HCT116 (cell line): ENCODE measurements around the gene SLCO2A1. TPM values are rescaled to one million over a fixed set of nuclear protein-coding genes. Genes with fewer than 3 reads are reported as not detected.

Experiments used
- ATAC-seq: fragments of 200-7000 bp; cut with Tn5 transposase; 2 replicates; pipeline ENCODE4 v1.9.1; 2020; ENCODE audit warnings: mild to moderate bottlenecking, moderate library complexity
- BruUV-seq: library from RNA; stranded (reverse); fragments of 400-500 nt; replicated peaks from 2 replicates; lab custom pipeline; 2021; lab: Mats Ljungman, UMichigan
- CTCF ChIA-PET: fragments of 300-600 bp; sonication (Branson Sonifier 250); formaldehyde crosslinking; loops from one replicate; lab custom pipeline; 2021; ENCODE audit warnings: antibody characterized with exemption; lab: Charles Lee
- POLR2A ChIA-PET: fragments of 300-600, 350-600 bp; sonication (Branson Sonifier 250); formaldehyde crosslinking; loops from one replicate; lab custom pipeline; 2021; ENCODE audit warnings: antibody characterized with exemption; lab: Charles Lee
- RAD21 ChIA-PET, 2 experiments: fragments of 300-600 bp; sonication (Branson Sonifier 250); formaldehyde crosslinking; loops; one replicate each; lab custom pipeline; 2023; ENCODE audit warnings: low total read pairs in 2 of 2; ENCODE audit not compliant: uncharacterized antibody in 2 of 2, unreplicated experiment in 2 of 2, low non-redundant PET in 1 of 2; lab: Charles Lee
- DNase-seq: peaks from one replicate; pipeline ENCODE4 v3.0.0-alpha.2; 2010; ENCODE audit warnings: low read depth, low spot score
- H2AFZ ChIP-seq: fragments of 200-600 bp; shearing (Covaris generic), sonication (generic); 2 replicates; pipeline ENCODE4 v1.6.1; 2017; ENCODE audit warnings: low read depth, mixed run types, mixed read lengths, antibody characterized with exemption, low read length; ENCODE audit not compliant: poor library complexity, severe bottlenecking
- H3K27ac ChIP-seq: 2 replicates; pipeline ENCODE4 v1.5.1; 2012; ENCODE audit warnings: low read depth, low read length
- H3K27me3 ChIP-seq: fragments of 200-600 bp; sonication (generic); 2 replicates; pipeline ENCODE4 v1.6.1; 2016; ENCODE audit warnings: mixed run types, low read length, mixed read lengths; ENCODE audit not compliant: insufficient read depth
- H3K36me3 ChIP-seq, 2 experiments: fragments of 200-500 bp in 1 of 2; fragments of 200-600 bp in 1 of 2; sonication (Bioruptor generic) in 1 of 2; sonication (generic) in 1 of 2; 2 replicates each; pipeline versions ENCODE4 v1.5.1 to v1.6.1; 2014 to 2016; ENCODE audit warnings: low read length in 2 of 2, inconsistent platforms in 1 of 2, mixed read lengths in 1 of 2, mixed run types in 1 of 2; ENCODE audit not compliant: insufficient read depth in 2 of 2, control insufficient read depth in 1 of 2
- H3K4me1 ChIP-seq, 2 experiments: fragments of 200-600 bp in 1 of 2; sonication (generic) in 1 of 2; 2 replicates each; pipeline versions ENCODE4 v1.5.1 to v1.6.1; 2012 to 2017; ENCODE audit warnings: low read length in 2 of 2, inconsistent platforms in 1 of 2, mild to moderate bottlenecking in 1 of 2, mixed read lengths in 1 of 2, mixed run types in 1 of 2, moderate library complexity in 1 of 2; ENCODE audit not compliant: insufficient read depth in 2 of 2, control insufficient read depth in 1 of 2
- H3K4me2 ChIP-seq: fragments of 200-600 bp; sonication (generic); 2 replicates; pipeline ENCODE4 v1.6.1; 2017; ENCODE audit warnings: mixed run types, low read length, mixed read lengths
- H3K4me3 ChIP-seq, 2 experiments: fragments of 200-600 bp in 1 of 2; sonication (generic) in 1 of 2; replicated peaks in 1 of 2; 2 replicates each; pipeline ENCODE4 v1.5.1; 2011 to 2016; ENCODE audit warnings: low read length in 2 of 2, control low read depth in 1 of 2, low read depth in 1 of 2, mild to moderate bottlenecking in 1 of 2, mixed read lengths in 1 of 2, mixed run types in 1 of 2
- H3K79me2 ChIP-seq: fragments of 200-600 bp; sonication (generic); 2 replicates; pipeline ENCODE4 v1.6.1; 2017; ENCODE audit warnings: mild to moderate bottlenecking, mixed run types, low read length, moderate library complexity, mixed read lengths; ENCODE audit not compliant: insufficient read depth
- H3K9ac ChIP-seq: fragments of 200-600 bp; sonication (generic); 2 replicates; pipeline ENCODE4 v1.6.1; 2016; ENCODE audit warnings: low read length, mixed read lengths
- H3K9me2 ChIP-seq: fragments of 200-600 bp; sonication (generic), shearing (Covaris generic); 2 replicates; pipeline ENCODE4 v1.6.1; 2017; ENCODE audit warnings: mixed run types, mild to moderate bottlenecking, moderate library complexity; ENCODE audit not compliant: insufficient read depth
- H3K9me3 ChIP-seq, 2 experiments: fragments of 200-500 bp in 1 of 2; fragments of 200-600 bp in 1 of 2; sonication (Bioruptor generic) in 1 of 2; sonication (generic) in 1 of 2; 2 replicates each; pipeline ENCODE4 v1.6.1; 2014 to 2017; ENCODE audit warnings: low read length in 2 of 2, mixed read lengths in 2 of 2, inconsistent platforms in 1 of 2, low read depth in 1 of 2, mild to moderate bottlenecking in 1 of 2, mixed run types in 1 of 2, moderate library complexity in 1 of 2; ENCODE audit not compliant: control insufficient read depth in 1 of 2, insufficient read depth in 1 of 2
- H4K20me1 ChIP-seq: fragments of 200-600 bp; sonication (generic), shearing (Covaris generic); 2 replicates; pipeline ENCODE4 v1.6.1; 2017; ENCODE audit warnings: mixed run types, mild to moderate bottlenecking, moderate library complexity; ENCODE audit not compliant: insufficient read depth
- ATF3 ChIP-seq: IDR thresholded peaks from 2 replicates; pipeline ENCODE4 v1.6.1; 2012
- CBX3 ChIP-seq: IDR thresholded peaks from 2 replicates; pipeline ENCODE4 v1.6.1; 2012; ENCODE audit warnings: low read depth
- CTCF ChIP-seq, 3 experiments: fragments of 200-600 bp in 1 of 3; sonication (generic) in 1 of 3; IDR thresholded peaks in 2 of 3; conservative IDR thresholded peaks in 1 of 3; 2 replicates each; pipeline ENCODE4 v1.5.1; 2012 to 2017; ENCODE audit warnings: low read depth in 2 of 3, low read length in 2 of 3, antibody characterized with exemption in 1 of 3, borderline replicate concordance in 1 of 3, control low read depth in 1 of 3, mild to moderate bottlenecking in 1 of 3, mixed read lengths in 1 of 3, mixed run types in 1 of 3, moderate library complexity in 1 of 3; ENCODE audit not compliant: insufficient read depth in 1 of 3
- EGR1 ChIP-seq: IDR thresholded peaks from 2 replicates; pipeline ENCODE4 v1.6.1; 2012; ENCODE audit warnings: low read depth
- EZH2 ChIP-seq: fragments of 200-600 bp; sonication (generic); IDR thresholded peaks from 2 replicates; pipeline ENCODE4 v1.6.1; 2017; ENCODE audit warnings: antibody characterized with exemption, mixed run types
- EZH2phosphoT487 ChIP-seq: fragments of 200-600 bp; IDR thresholded peaks from 2 replicates; pipeline ENCODE4 v1.6.1; 2018; ENCODE audit warnings: antibody characterized with exemption, borderline replicate concordance
- MAX ChIP-seq: IDR thresholded peaks from 2 replicates; pipeline ENCODE4 v1.6.1; 2012
- POLR2A ChIP-seq: IDR thresholded peaks from 2 replicates; pipeline ENCODE4 v1.7.0; 2011; ENCODE audit warnings: borderline replicate concordance; ENCODE audit not compliant: insufficient read depth, insufficient read length; ENCODE audit errors: extremely low read depth
- POLR2AphosphoS5 ChIP-seq: IDR thresholded peaks from 2 replicates; pipeline ENCODE4 v1.6.1; 2011; ENCODE audit warnings: mild to moderate bottlenecking, low read depth, low read length, moderate library complexity
- SIN3A ChIP-seq: IDR thresholded peaks from 2 replicates; pipeline ENCODE4 v1.6.1; 2012; ENCODE audit warnings: low read depth
- TCF7L2 ChIP-seq: IDR thresholded peaks from 2 replicates; pipeline ENCODE4 v1.7.0; 2011; ENCODE audit warnings: borderline replicate concordance, inconsistent platforms; ENCODE audit not compliant: insufficient read depth, insufficient read length; ENCODE audit errors: extremely low read depth
- YY1 ChIP-seq: IDR thresholded peaks from 2 replicates; pipeline ENCODE4 v1.6.1; 2011; ENCODE audit warnings: low read length, low read depth, moderate library complexity, mild to moderate bottlenecking; ENCODE audit not compliant: insufficient replicate concordance; ENCODE audit errors: extremely low read depth
- ZFX ChIP-seq: fragments of 450-650 bp; IDR thresholded peaks from 2 replicates; pipeline ENCODE4 v1.6.1; 2017
- intact Hi-C: fragments of 100-400 bp; cut with micrococcal nuclease; formaldehyde crosslinking; loops from 2 replicates; pipeline ENCODE4 v1.10.0; 2022
- total RNA-seq: library from RNA; stranded (reverse); gene quantifications from one replicate; pipeline ENCODE4 v1.2.1, GENCODE V29; 2021; ENCODE audit not compliant: unreplicated experiment

The SLCO2A1 gene
- total RNA-seq, 1 experiment from 2014 or later: 0.52 TPM

- ChIA-PET CTCF (interaction anchor here (1.3 kb wide), 1 partner anchor 28 kb away, joined by 3 read pairs; no protein-coding TSS in a partner anchor), POLR2A (no interaction called here), RAD21 (no interaction called here)
- no TSS peak for BruUV-seq
- intact Hi-C loops: no loop called here
- Histone ChIP-seq H3K9me2 (no peaks in the 10 kb centered on the region), H3K9me3 (no peaks in the 10 kb centered on the region), H3K9ac (no peak overlapping the region), H3K27me3 (peaks cover 4% of the 10 kb centered on the region; the same call in 1 of the 2 replicates), H3K4me2 (no peak overlapping the region), H3K36me3 (no peaks in the 10 kb centered on the region), H3K27ac (no peak overlapping the region), H3K79me2 (no peaks in the 10 kb centered on the region), H2AFZ (no peak overlapping the region), H3K4me3 (no peak overlapping the region), H4K20me1 (no peaks in the 10 kb centered on the region), H3K4me1 (peaks cover 0 to 12% of the 10 kb centered on the region in 2 experiments; a peak in 1 of 4 replicates)
- DNase-seq: no peak
- peak; percentile 47; the same call in 1 of the 2 replicates for ATAC-seq
- TF ChIP-seq CTCF (IDR thresholded peaks at IDR 0.05 in 2 of 3, conservative IDR thresholded peaks at IDR 0.05 in 1 of 3; ENCODE audit: borderline replicate concordance in 1 of 3, insufficient read depth in 1 of 3, low read depth in 2 of 3, low read length in 2 of 3): peak in 1 of 3 experiments; percentile 11; a peak in 1 of 6 replicates
- no peak for TF ChIP-seq ATF3
These were observed 37.3 kb downstream of the SLCO2A1 start for GRCh38 chr3:133992381-133992780.

GRCh38 chr3:133991637-133992036 lies 38.1 kb downstream of the SLCO2A1 start:
- no peaks in the 10 kb centered on the region for H3K36me3 ChIP-seq
- no TSS peak for BruUV-seq
- no peak overlapping the region for H3K27ac ChIP-seq
- ChIA-PET RAD21 (no interaction called here), POLR2A (no interaction called here), CTCF (interaction anchor here (1.3 kb wide), 1 partner anchor 27 kb away, joined by 3 read pairs; no protein-coding TSS in a partner anchor)
- no peaks in the 10 kb centered on the region for H4K20me1 ChIP-seq
- intact Hi-C loops: no loop called here
- ATAC-seq (no peak), DNase-seq (no peak)
- H3K4me1 ChIP-seq: peaks cover 0 to 12% of the 10 kb centered on the region in 2 experiments; a peak in 1 of 4 replicates
- H3K4me3 ChIP-seq: no peak overlapping the region
- no peak overlapping the region for H3K4me2 ChIP-seq
- H3K27me3 ChIP-seq: peaks cover 4% of the 10 kb centered on the region; the same call in 1 of the 2 replicates
- H3K9ac ChIP-seq: no peak overlapping the region
- H2AFZ ChIP-seq: no peak overlapping the region
- no peaks in the 10 kb centered on the region for H3K9me3 ChIP-seq
- H3K79me2 ChIP-seq: no peaks in the 10 kb centered on the region
- H3K9me2 ChIP-seq: no peaks in the 10 kb centered on the region
- no peak for TF ChIP-seq EZH2
- no peak for TF ChIP-seq CBX3
- TF ChIP-seq CTCF (IDR thresholded peaks at IDR 0.05 in 2 of 3, conservative IDR thresholded peaks at IDR 0.05 in 1 of 3; ENCODE audit: borderline replicate concordance in 1 of 3, insufficient read depth in 1 of 3, low read depth in 2 of 3, low read length in 2 of 3): no peak
- TF ChIP-seq TCF7L2: no peak
- TF ChIP-seq EGR1: no peak
- TF ChIP-seq POLR2AphosphoS5: no peak
- TF ChIP-seq MAX: no peak
- no peak for TF ChIP-seq YY1
- no peak for TF ChIP-seq POLR2A
- TF ChIP-seq EZH2phosphoT487: no peak
- TF ChIP-seq ZFX: no peak
- no peak for TF ChIP-seq SIN3A
